GM06990 (cell line): ENCODE measurements around the gene LEKR1.

ENCODE experiments used
- DNase-seq: peaks from one replicate; pipeline ENCODE4 v3.0.0-alpha.2; 2011; ENCODE audit not compliant: insufficient read length; ENCODE audit errors: extremely low read depth
- H3K27me3 ChIP-seq: replicated peaks from 2 replicates; pipeline ENCODE4 v1.6.0; 2011; ENCODE audit warnings: low read length; ENCODE audit not compliant: control insufficient read depth, insufficient read depth
- H3K36me3 ChIP-seq: 2 replicates; pipeline ENCODE4 v1.5.1; 2011; ENCODE audit warnings: low read length; ENCODE audit not compliant: control insufficient read depth, insufficient read depth
- H3K4me3 ChIP-seq: replicated peaks from 2 replicates; pipeline ENCODE4 v1.5.1; 2011; ENCODE audit warnings: low read depth, mild to moderate bottlenecking, control low read depth, low read length
- TF ChIP-seq, protein P1 (sequence below): IDR thresholded peaks from 2 replicates; pipeline ENCODE4 v1.5.1; 2011; ENCODE audit warnings: low read length, control low read depth, mild to moderate bottlenecking, inconsistent platforms; ENCODE audit not compliant: insufficient read depth, poor library complexity, severe bottlenecking

The LEKR1 gene

DNA sequence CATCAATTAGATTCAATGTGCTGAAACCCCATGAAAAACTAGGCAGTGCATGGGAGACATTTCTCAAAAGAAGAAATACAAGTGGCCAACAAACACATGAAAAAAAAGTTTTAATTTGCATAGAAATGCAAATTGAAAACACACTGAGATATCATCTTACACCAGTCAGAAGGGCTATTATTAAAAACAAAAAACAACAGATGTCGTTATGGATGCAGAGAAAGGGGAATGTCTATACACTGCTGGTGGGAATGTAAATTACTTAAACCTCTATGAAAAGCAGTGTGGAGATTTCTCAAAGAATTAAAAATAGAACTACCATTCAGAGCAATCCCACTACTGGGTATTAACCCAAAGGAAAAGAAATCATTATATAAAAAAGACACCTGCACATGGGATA is 235.1 kb downstream of the LEKR1 start:
- H3K27me3 ChIP-seq, result no peaks in the 10 kb centered on the region
- H3K36me3 ChIP-seq, result no peaks in the 10 kb centered on the region
- H3K4me3 ChIP-seq, result no peak overlapping the region
- TF ChIP-seq, protein P1, sequence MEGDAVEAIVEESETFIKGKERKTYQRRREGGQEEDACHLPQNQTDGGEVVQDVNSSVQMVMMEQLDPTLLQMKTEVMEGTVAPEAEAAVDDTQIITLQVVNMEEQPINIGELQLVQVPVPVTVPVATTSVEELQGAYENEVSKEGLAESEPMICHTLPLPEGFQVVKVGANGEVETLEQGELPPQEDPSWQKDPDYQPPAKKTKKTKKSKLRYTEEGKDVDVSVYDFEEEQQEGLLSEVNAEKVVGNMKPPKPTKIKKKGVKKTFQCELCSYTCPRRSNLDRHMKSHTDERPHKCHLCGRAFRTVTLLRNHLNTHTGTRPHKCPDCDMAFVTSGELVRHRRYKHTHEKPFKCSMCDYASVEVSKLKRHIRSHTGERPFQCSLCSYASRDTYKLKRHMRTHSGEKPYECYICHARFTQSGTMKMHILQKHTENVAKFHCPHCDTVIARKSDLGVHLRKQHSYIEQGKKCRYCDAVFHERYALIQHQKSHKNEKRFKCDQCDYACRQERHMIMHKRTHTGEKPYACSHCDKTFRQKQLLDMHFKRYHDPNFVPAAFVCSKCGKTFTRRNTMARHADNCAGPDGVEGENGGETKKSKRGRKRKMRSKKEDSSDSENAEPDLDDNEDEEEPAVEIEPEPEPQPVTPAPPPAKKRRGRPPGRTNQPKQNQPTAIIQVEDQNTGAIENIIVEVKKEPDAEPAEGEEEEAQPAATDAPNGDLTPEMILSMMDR, result no peak
- DNase-seq, result no peak

DNA sequence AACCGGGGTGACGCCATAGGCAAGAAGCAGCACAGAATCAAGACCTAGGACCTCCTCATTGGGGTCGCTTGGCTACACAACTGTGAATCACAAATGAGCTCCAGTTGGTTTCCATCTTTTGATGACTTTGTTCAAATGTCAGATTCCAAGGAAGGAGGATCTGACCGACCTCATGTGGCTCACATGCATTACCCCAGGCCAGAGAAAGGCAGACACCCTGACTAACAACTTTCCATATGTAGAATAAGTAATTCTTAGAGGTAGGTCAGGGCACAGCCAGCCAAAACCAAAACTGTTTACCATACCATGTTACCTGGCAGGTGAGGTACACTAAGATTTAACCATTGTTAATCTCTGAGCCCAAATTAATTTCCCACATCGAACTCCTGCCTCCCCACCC is 237.3 kb downstream of the LEKR1 start:
- Histone ChIP-seq H3K4me3 (no peak overlapping the region), H3K27me3 (no peaks in the 10 kb centered on the region), H3K36me3 (no peaks in the 10 kb centered on the region)
- TF ChIP-seq, protein P1, result no peak
- no peak for DNase-seq

DNA sequence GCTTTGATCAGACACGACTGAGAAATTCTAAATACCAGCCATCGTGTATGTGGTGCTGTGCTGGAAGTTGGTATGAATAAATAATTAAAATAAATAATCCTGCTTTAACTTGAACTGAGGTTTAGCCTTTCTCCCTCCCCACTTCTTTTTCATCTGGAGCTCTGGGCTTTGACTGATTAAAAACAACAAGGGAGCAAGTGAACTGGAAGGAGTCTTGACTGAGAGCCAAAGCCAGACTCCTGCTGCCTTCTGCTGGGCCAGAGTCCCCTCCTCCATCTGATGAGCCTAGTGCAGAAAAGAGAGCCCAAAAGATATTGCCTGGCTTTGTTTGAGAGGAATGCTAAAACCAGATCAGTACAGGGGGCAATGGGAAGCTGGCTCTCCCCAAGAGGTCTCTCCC is 237.8 kb downstream of the LEKR1 start:
- Histone ChIP-seq H3K4me3 (no peak overlapping the region), H3K27me3 (no peaks in the 10 kb centered on the region), H3K36me3 (no peaks in the 10 kb centered on the region)
- TF ChIP-seq, protein P1, result no peak
- DNase-seq, result no peak

DNA sequence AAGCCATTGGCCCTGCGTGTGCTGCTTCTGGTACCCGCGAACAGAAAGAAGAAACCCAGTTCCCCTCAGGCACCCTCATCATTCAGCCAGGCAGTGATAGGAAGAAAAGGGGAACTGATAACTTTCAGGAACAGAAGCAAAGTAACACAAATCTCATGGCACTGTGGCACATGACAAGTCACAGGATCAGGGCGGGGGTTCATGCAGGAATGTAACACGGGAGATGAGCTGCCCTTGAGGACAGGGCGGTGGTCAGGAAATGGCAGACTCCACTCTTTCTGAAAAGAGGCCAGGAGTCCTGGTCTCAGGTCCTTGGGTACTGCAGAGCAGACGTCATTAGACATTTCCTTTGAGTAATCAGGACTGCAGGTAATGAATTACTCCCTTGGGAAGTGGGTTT is 238.2 kb downstream of the LEKR1 start:
- peak; percentile 51 for DNase-seq
- Histone ChIP-seq H3K4me3 (no peak overlapping the region), H3K27me3 (no peaks in the 10 kb centered on the region), H3K36me3 (no peaks in the 10 kb centered on the region)
- TF ChIP-seq, protein P1, result no peak

DNA sequence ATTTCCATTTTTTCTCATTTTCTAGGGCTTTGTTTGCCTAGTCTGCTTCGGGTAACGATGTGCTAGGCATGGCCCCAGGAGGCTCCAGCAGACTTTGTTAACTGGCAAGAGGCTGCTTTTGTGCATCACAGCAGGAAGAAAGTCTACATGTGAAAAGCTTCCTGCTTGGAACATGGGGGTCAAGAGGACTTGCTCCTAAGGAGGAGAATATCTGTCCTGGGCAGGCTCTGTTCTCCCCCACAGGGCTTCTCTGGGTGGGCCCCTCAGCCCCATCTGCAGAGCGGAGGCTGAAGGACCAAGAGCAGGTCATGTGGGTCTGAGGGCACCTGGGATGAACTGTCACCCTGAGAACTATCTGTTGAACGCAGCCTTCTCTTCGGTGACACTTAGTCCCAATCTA is 239.0 kb downstream of the LEKR1 start:
- TF ChIP-seq, protein P1, result no peak
- Histone ChIP-seq H3K36me3 (no peaks in the 10 kb centered on the region), H3K27me3 (no peaks in the 10 kb centered on the region), H3K4me3 (no peak overlapping the region)
- DNase-seq, result no peak
